Activated T-helper 1 cell treated with Interleukin-2 at 50 U/mL for 16 hours (primary cell): Measurements from ENCODE around the gene PRAME.
"Not testable (repeated sequence)": the region's sequence is repeated elsewhere in the genome, so short reads cannot be mapped to it uniquely, and the experiment has no call there.

Experiments
- DNase-seq: peaks from one replicate; pipeline ENCODE4 v3.0.0-alpha.2; 2020; ENCODE audit warnings: low read depth

PRAME gene

GRCh38 chr22:22558972-22559603, at the start of gene PRAME:
Gene PRAME (minus strand): TSS chr22:22559265. CDS start chr22:22556832, 2,433 bp downstream.
- DNase-seq, result peak; percentile 29

- not testable (repeated sequence) for DNase-seq
Measured at GRCh38 chr22:22608022-22608421, 49.0 kb upstream of the PRAME start.

GRCh38 chr22:22605074-22605404, 46.0 kb upstream of the PRAME start:
- no peak for DNase-seq

GRCh38 chr22:22604326-22605073, 45.4 kb upstream of the PRAME start:
- no peak for DNase-seq

GRCh38 chr22:22603470-22603947, 44.4 kb upstream of the PRAME start:
- DNase-seq, result no peak

GRCh38 chr22:22600531-22601261, 41.6 kb upstream of the PRAME start:
- no peak for DNase-seq

GRCh38 chr22:22599248-22599647, 40.2 kb upstream of the PRAME start:
- DNase-seq, result no peak

GRCh38 chr22:22598144-22598543, 39.1 kb upstream of the PRAME start:
- DNase-seq, result no peak

GRCh38 chr22:22595001-22595835, 36.2 kb upstream of the PRAME start:
- no peak for DNase-seq

- peak; percentile 7 for DNase-seq
Measured at GRCh38 chr22:22593964-22594656, 35.0 kb upstream of the PRAME start.

GRCh38 chr22:22593250-22593649, 34.2 kb upstream of the PRAME start:
- DNase-seq, result no peak

- no peak for DNase-seq
Measured at GRCh38 chr22:22591348-22592299, 32.6 kb upstream of the PRAME start.

GRCh38 chr22:22590136-22590891, 31.2 kb upstream of the PRAME start:
- no peak for DNase-seq

- DNase-seq, result no peak
Measured at GRCh38 chr22:22588485-22589164, 29.6 kb upstream of the PRAME start.

GRCh38 chr22:22587577-22588188, 28.6 kb upstream of the PRAME start:
- no peak for DNase-seq

- no peak for DNase-seq
Measured at GRCh38 chr22:22584722-22585121, 25.7 kb upstream of the PRAME start.

GRCh38 chr22:22583030-22583429, 24.0 kb upstream of the PRAME start:
- DNase-seq, result no peak

- not testable (repeated sequence) for DNase-seq
Measured at GRCh38 chr22:22581524-22581923, 22.5 kb upstream of the PRAME start.
